Measurements from ENCODE around the gene B3GNT2. TPM values are rescaled to one million over a fixed set of nuclear protein-coding genes. Genes with fewer than 3 reads are reported as not detected.

B3GNT2 gene
- polyA plus RNA-seq, 1 experiment = 9.4 TPM

DNA sequence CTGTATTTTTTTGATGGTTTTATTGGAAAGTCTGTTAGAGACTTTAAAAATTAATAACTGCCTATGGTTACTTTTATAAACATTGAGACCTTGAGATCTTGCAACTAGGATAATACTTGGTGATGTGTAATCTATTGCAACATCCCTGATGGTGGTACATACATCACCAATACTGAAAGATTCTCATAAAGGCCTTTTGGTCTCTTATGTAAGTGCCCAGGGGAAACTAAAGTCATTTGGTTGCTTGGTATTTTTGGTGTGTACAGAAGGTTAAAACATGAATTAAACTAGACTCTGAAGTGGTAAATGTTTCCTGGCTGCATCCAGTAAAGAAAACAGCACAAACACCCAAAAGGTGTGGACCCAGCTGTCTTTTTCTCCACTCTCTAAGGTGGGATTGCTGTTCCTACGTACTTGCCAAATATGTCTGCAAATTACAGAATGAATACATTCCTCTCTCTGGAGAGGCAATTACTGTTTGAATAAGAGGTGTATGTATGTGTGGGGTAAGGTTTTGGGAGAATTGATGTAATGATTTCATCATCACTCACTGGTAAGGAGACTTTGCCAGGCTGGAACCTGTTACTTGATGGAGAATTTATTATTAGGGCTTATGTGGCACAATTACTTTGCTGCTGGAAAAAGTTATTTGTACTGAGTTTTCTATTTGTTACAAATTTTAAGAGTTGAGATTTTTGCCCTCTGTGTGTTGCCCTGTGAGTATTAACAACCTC lies 3.6 kb downstream of the B3GNT2 start:
- TF ChIP-seq, protein P1, sequence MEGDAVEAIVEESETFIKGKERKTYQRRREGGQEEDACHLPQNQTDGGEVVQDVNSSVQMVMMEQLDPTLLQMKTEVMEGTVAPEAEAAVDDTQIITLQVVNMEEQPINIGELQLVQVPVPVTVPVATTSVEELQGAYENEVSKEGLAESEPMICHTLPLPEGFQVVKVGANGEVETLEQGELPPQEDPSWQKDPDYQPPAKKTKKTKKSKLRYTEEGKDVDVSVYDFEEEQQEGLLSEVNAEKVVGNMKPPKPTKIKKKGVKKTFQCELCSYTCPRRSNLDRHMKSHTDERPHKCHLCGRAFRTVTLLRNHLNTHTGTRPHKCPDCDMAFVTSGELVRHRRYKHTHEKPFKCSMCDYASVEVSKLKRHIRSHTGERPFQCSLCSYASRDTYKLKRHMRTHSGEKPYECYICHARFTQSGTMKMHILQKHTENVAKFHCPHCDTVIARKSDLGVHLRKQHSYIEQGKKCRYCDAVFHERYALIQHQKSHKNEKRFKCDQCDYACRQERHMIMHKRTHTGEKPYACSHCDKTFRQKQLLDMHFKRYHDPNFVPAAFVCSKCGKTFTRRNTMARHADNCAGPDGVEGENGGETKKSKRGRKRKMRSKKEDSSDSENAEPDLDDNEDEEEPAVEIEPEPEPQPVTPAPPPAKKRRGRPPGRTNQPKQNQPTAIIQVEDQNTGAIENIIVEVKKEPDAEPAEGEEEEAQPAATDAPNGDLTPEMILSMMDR (IDR thresholded peaks at IDR 0.05; ENCODE audit: insufficient read depth, low read depth, low read length) = no peak
- no peak overlapping the region for H3K4me3 ChIP-seq (ENCODE audit: low read depth, low read length)
- no peaks in the 10 kb centered on the region for H3K36me3 ChIP-seq (ENCODE audit: control insufficient read depth, insufficient read depth, low read length)
- no peaks in the 10 kb centered on the region for H3K27me3 ChIP-seq (ENCODE audit: control insufficient read depth, insufficient read depth, low read length)
- DNase-seq (ENCODE audit: low read depth) = no peak
- ChIA-PET CTCF (no interaction called here), POLR2A (no interaction called here)

DNA sequence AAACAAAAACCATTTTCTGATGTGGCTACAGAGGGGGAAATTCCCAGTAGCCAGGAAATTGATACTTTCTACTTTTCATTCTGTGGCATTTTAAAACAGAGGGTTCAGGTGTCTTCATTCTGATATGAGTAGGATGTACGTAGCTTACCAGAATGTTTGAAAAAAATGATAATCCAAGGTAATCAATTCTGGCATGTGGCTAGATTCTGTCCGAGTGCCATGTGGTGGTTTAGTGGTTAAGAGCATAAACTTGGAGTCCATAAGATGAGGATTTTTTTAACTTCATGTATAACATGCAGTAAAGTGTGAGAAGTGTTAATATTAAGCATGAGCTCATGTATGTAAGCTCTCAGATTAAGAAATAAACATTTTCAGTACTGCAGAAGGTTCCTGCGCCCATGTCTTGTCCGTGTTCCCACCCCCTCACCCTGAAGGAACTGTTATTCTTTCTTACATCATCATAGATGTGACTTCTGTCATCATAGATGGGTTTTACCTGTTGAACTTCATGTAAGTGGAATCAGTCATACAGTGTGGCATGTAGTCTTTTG lies 4.5 kb downstream of the B3GNT2 start:
- POLR2A ChIA-PET = no interaction called here
- TF ChIP-seq, protein P1 (IDR thresholded peaks at IDR 0.05; ENCODE audit: insufficient read depth, low read depth, low read length) = no peak
- no peaks in the 10 kb centered on the region for H3K27me3 ChIP-seq (ENCODE audit: control insufficient read depth, insufficient read depth, low read length)
- no peaks in the 10 kb centered on the region for H3K36me3 ChIP-seq (ENCODE audit: control insufficient read depth, insufficient read depth, low read length)
- H3K4me3 ChIP-seq (ENCODE audit: low read depth, low read length) = no peak overlapping the region
- DNase-seq (ENCODE audit: low read depth) = no peak
- CTCF ChIA-PET = no interaction called here

DNA sequence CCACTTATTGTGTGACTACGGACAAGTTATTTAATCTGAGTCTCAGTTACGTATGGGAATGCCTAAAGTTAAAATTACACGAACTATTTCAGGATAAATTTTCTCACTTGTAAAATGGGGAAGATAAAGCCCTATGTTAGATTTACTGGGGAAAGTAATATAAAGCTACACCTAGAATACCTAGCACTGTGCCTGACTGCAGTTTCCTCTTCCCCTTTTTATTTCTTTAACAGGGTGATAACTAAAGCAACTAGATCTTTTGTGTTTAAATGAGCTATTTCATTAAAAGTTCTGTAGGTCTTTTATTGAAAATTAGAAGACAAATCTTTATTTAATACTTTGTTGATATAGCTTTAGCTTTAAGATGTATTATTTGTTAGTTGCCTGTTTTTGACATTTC lies 5.0 kb downstream of the B3GNT2 start:
- no peaks in the 10 kb centered on the region for H3K36me3 ChIP-seq (ENCODE audit: control insufficient read depth, insufficient read depth, low read length)
- H3K27me3 ChIP-seq (ENCODE audit: control insufficient read depth, insufficient read depth, low read length) = no peaks in the 10 kb centered on the region
- TF ChIP-seq, protein P1 (IDR thresholded peaks at IDR 0.05; ENCODE audit: insufficient read depth, low read depth, low read length) = no peak
- H3K4me3 ChIP-seq (ENCODE audit: low read depth, low read length) = no peak overlapping the region
- ChIA-PET POLR2A (no interaction called here), CTCF (interaction anchor here (0.9 kb wide), 1 partner anchor 16 kb away, joined by 3 read pairs; no protein-coding TSS in a partner anchor)
- DNase-seq (ENCODE audit: low read depth) = no peak

DNA sequence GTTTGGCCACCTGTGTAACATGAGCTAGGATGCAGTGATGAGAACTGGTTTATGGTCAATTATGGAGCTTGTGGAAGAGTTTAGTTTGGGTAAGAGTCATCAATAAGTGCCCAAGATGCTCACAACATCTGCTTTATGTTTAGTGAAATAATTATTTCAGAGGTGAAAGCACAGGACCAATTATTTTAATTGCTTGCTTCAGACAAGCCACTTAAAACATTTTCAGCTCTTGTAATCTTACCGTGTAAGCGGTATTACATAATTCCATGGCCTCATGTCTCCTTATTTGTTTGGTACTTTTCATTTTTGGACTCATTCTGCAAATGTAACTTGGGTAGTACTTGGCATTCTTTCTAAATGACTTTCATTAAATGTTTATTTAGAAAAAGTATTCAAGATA lies 5.4 kb downstream of the B3GNT2 start:
- Histone ChIP-seq H3K36me3 (ENCODE audit: control insufficient read depth, insufficient read depth, low read length) (no peaks in the 10 kb centered on the region), H3K27me3 (ENCODE audit: control insufficient read depth, insufficient read depth, low read length) (no peaks in the 10 kb centered on the region), H3K4me3 (ENCODE audit: low read depth, low read length) (no peak overlapping the region)
- TF ChIP-seq, protein P1 (IDR thresholded peaks at IDR 0.05; ENCODE audit: insufficient read depth, low read depth, low read length) = no peak
- ChIA-PET CTCF (interaction anchor here (0.9 kb wide), 1 partner anchor 15 kb away, joined by 3 read pairs; no protein-coding TSS in a partner anchor), POLR2A (no interaction called here)
- peak; percentile 33 for DNase-seq (ENCODE audit: low read depth)

DNA sequence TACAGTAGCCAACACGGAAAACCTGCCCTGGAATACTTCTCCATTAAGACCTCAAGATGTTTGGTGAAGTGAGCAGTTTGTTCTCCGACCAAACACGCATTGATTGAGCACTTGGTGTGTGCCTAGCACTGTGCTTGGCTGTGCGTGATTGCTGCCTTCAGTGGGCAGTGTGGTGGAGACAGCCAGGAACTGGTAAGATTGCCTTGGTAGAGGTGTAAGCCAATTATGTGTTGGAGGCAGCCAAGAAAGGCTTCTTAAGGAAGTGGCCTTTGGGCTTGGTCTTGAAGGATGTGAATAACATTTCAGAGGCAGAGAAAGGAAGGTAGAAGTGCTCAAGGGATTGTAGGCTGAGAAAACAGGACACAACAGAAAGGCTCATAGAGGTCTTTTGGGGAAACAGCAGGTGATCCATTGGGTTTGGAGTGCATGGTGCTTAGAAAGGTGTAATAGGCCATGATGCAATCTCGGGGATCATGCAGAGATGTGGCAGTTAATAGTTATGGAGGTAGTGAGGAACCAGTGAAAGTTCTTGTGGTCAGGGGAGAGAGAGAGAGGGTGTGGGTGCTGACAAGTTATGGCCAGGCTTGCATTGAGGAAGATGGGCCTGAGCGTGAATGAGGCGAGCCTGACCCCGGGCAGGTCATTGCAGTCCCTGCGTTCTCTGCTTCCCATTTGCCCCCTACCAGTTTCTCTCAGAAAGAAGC lies 6.3 kb downstream of the B3GNT2 start:
- DNase-seq (ENCODE audit: low read depth) = no peak
- no peak overlapping the region for H3K4me3 ChIP-seq (ENCODE audit: low read depth, low read length)
- POLR2A ChIA-PET = no interaction called here
- CTCF ChIA-PET = interaction anchor here (0.9 kb wide), 1 partner anchor 14 kb away, joined by 3 read pairs; no protein-coding TSS in a partner anchor
- TF ChIP-seq, protein P1 (IDR thresholded peaks at IDR 0.05; ENCODE audit: insufficient read depth, low read depth, low read length) = no peak
- H3K36me3 ChIP-seq (ENCODE audit: control insufficient read depth, insufficient read depth, low read length) = no peaks in the 10 kb centered on the region
- H3K27me3 ChIP-seq (ENCODE audit: control insufficient read depth, insufficient read depth, low read length) = no peaks in the 10 kb centered on the region

Data from BJ (cell line).